GM12801 (cell line): ENCODE data around the gene NKTR.

ENCODE experiments used
- CTCF ChIP-seq: IDR thresholded peaks from one replicate; pipeline ENCODE4 v1.5.1; 2011; ENCODE audit warnings: control low read depth; ENCODE audit not compliant: insufficient read length; ENCODE audit errors: extremely low read depth

NKTR gene

DNA sequence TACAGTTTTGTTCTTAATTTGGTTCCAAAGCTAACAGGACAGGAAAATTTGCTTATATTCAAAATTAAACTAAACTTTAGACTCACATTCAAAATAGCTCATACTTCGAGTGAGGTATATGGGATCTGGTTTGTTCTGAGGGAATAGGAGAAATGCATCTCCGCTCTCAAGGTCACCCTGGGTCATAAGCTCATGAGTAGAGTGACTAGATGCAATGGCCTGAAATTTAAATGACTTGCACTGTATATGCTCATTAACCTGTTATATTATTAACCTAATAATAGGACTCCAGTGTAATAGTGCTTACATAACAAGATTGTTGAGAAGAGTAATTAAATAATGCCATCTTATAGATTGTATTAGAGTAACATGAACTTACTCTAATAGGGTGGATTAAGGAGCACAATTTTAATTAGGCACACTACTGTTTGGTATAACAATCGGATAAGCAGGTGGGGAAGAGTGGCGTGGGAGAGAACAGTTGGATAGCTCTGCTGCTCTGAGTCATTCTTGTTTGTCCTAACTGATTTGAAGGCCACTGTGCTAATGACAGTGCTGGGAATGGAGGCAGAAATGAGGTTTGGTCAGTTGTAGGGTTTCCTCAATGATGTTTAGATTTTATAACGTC, 5.2 kb downstream of the NKTR start:
- TF ChIP-seq CTCF, result no peak

DNA sequence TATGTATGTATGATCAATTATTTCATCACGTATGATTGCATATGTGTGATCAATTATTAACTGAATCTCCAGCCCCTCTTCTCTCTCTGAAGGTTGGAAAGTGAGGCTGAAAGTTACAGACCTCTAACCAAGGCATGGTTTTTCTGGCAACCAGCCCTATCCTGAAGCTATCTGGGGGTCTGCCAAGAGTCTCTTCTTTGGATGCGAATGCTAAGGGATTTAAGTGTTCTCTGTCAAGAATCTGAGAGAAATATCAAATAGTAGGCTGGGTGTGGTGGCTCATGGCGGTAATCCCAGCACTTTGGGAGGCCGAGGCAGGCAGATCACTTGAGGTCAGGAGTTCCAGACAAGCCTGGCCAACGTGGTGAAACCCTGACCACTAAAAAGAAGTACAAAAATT, 8.1 kb downstream of the NKTR start:
- no peak for TF ChIP-seq CTCF

GRCh38 chr3:42610976-42611375, 10.5 kb downstream of the NKTR start:
- no peak for TF ChIP-seq CTCF

DNA sequence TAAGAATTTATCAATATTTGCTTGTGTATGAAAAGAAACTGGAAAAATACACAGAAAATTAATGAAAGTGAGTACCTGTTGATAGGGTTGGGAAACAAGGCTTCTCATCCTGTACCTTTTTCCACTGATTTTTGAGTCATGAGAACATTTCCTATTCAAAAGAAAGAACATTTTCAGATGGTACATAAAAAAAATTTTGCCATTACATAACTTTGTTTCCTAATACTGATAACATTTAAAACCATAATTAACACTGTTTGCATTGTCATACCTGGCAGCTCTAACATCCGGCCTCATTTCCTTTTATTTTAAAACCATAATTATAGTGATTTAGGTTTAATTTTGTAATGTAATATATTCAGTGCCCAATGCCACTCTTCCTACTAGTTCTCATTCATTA, 11.7 kb downstream of the NKTR start:
- no peak for TF ChIP-seq CTCF

DNA sequence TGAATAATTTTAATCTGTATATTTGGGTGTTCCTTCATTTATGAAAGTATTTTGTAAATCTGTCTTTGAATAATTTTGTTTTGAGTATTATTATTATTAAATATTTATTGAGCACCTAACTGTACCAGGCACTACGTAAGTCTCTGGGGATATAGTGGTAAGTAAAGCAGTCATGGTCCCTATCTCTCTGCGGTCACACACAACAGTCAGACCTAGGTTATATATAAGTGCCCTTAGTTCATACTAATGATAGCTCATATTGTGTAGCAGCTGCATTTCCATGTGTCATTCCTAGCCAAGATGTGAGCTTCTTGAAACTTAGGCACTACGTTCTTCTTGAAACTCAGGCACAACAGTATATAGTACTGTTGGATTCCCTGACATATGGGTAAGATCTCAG, 12.4 kb downstream of the NKTR start:
- no peak for TF ChIP-seq CTCF

GRCh38 chr3:42613462-42613861, 13.0 kb downstream of the NKTR start:
- TF ChIP-seq CTCF, result no peak

DNA sequence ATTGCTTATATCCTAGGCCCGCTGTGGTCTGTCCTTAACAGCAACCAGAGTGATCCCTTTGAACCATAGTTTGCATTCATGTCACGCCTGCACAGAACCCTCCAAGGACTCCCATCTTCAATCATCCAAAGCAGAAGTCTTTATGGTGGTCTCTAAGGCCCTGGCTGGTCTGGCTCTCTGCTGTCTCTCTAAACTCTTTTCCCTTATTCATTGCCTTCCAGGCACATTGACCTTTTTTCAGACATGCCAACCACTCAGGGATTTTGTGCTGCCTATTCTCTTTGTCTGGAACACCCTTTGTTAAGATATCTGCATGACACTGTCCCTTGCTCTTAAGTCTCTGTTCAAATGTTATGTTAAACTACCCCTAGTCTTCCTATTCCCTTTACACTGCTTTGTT, 31.1 kb downstream of the NKTR start:
- no peak for TF ChIP-seq CTCF
